CD4-positive, alpha-beta T cell treated with Interleukin-17A for 4 hours (primary cell): ENCODE measurements around the gene RNF10.
"Not testable (repeated sequence)": the region's sequence is repeated elsewhere in the genome, so short reads cannot be mapped to it uniquely, and the experiment has no call there.

Experiments
- DNase-seq: peaks from one replicate; pipeline ENCODE4 v3.0.0-alpha.2; 2020; ENCODE audit warnings: mixed read lengths

The RNF10 gene

DNA sequence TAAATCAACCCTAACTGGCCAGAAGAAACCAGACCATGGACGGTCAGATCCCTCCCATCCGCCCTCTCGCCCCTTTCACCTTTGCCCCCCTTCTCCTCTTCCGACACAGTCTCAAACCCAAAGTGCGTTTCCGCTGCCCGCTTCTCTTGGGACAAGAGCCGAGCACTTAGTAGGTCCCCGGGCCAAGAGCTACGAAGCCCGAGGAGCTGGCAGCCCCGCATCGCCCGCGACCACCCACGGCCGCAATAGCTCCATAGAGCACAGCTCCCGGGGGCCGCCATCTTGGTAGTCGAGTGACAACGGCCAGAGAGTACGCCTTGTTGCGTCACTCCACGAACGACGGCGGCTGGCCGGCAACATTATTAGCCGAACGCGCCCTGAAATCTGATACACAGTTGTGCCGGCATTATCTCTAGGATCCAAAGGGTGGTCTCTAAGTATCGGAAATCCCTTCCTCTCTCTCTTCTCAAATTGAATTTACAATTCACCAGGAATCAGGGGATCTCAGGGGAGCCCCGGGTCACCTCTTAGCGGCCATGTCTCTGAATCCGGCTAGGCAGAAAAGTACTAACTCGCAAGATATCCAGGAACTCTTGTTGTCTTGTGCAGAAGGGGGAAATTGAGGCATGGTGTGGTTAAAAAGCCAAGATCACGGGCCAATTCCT lies 5.2 kb upstream of the RNF10 start, which contains the start of gene COQ5:
Gene COQ5 (minus strand): TSS at position 298 of the 665 bp plus-strand sequence. CDS start 17 bp downstream, at position 281.
- peak; percentile 86 for DNase-seq

DNA sequence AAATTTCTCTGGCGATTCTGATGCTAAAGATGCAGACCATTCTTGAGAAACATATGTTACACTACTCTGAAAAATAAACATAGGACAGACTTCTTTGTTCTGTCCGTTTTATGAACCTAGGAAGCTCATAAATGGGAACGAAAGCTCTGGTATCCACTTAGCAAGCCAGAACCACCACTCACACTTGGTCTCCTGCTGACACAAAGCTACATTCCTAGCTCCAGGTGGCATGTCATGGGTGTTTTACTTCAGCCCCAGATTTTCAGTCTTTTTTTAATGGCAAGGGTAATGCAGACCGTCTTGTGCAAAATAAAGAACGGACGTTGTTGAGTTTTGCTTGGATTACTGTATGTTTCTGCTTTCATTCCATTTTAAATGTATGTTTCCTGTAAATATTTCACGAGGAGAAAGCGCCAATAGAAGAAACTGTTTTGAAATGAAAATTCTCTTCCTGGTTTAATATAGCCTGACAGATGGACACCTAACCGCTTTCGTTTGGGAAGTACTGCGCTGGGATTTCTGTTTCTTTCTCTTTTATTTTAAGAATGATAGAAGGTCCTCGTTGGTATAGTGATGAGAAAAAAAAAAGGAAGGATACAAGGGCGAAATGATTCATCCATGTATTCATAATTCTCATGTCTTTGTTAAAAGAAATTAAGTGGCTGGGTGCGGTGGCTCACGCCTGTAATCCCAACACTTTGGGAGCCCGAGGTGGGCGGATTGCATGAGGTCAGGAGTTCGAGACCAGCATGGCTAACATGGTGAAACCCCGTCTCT lies 4.3 kb upstream of the RNF10 start:
- no peak for DNase-seq

DNA sequence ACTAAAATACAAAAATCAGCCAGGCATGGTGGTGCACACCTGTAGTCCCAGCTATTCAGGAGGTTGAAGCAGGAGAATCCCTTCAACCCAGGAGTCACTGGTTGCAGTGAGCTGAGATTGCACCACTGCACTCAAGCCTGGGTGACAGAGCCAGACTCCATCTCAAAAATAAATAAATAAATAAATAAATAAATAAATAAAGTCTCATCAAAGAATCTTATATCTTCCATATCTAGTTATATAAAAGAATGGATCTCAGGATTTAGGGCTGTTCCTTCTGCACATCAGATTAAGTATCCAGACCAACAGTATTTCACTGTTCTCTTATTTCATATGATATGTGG lies 3.8 kb upstream of the RNF10 start:
- DNase-seq = not testable (repeated sequence)

DNA sequence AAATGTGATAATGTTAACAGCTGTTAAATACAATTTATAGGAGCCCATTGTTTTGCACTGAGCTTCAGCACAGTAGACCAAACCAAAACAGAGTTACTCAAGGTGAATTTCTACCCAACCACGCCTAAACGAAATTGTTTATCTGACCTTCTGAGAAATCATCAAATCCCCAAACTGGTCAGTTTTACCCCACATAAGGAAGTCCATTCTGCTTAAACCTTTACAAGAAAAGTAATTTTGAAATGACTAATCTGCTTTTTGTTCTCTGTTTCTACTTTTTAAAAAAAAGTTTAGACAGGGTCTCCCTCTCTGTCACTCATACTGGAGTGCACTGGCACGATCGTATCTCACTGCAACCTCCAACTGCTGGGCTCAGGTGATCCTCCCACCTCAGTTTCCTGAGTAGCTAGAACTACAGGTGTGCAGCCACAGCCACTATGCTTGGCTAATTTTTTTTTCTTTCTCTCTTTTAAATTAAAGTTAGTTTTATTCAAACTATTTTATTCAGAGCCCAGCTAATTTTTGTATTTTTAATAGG lies 1.4 kb upstream of the RNF10 start:
- DNase-seq = no peak

DNA sequence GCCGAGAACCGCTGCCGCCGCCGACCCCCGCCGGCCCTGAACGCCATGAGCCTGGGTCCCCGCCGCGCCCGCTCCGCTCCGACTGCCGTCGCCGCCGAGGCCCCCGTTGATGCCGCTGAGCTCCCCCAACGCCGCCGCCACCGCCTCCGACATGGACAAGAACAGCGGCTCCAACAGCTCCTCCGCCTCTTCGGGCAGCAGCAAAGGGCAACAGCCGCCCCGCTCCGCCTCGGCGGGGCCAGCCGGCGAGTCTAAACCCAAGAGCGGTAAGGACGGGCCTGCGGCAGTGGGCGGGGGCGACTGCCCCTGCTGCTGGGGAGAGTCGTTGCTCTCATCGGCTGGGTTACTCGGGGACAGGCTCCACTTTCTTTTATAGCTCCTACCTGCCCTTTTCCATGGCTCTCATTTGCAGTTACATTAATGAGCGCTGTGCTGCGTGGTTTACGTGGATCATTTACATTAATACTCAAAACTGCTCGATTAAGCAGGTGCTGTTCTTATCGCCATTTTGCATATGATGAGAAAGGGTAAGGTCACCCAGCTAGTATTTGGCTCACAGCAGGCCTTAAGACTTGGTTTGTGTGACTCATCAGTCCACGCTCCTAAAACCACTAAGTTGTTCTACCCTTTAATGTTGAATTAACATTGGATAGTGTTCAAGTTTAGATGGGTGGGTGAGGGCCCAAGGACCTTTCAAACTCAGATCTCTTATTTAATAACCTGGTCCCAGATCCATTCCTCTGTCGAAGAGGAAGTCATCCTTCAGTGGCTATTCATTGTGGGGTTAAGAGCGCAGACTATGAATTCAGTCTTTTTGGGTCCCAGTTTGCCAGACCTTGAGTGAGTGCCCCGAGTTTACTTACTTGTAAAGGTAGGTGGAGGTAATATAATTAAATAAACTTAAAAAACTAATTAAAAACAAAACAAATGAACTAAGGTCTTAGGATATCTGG lies 823 bp downstream of the RNF10 start:
- peak; percentile 46 for DNase-seq

DNA sequence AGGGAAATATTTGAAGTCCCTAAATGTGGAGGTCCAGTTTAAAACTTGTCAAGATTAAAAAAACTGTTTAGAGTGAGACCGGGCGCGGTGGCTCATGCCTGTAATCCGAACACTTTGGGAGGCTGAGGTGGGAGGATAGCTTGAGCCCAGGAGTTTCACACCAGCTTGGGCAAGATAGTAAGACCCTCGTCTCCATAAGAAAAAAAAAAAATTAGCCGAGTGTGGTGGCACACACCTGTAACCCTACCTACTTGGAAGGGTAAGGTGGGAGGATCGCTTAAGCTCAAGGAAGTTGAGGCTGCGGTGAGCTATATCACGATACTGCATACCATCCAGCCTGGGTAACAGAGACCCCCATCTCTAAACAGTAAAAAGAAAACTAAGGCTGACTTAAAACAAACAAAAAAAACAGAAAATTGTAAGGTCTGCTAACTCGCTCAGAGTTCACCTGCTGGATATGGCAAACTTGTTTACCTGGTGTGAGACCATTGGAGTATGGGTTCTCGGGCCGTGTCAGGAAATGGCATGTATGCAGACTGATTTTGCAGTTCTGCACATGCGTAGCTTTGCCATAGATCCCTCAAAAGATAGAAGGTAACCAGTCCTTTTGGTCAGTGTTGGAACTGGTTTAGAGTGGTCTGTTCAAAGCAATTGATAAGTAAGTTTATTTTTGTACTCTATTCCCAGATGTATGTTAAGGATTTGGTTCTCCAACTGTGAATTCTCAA lies 2.1 kb downstream of the RNF10 start:
- peak; percentile 45 for DNase-seq

DNA sequence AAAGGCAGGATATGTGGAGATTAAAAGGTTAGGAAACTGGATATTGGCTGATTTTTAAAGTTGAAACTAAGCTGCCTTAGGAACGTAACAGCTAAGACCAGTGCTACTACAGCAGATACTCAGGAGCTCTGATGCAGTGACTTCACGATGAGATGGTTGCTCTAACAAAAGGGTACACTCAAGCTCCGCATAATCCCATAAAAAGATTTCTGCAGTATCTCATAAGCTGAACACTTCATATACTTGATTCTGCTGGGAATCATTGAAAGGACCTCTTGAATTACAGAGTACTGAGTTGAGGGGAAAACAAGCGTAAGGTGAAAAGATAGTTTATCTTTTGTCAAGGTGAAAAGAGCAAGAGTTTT lies 3.7 kb downstream of the RNF10 start:
- no peak for DNase-seq

DNA sequence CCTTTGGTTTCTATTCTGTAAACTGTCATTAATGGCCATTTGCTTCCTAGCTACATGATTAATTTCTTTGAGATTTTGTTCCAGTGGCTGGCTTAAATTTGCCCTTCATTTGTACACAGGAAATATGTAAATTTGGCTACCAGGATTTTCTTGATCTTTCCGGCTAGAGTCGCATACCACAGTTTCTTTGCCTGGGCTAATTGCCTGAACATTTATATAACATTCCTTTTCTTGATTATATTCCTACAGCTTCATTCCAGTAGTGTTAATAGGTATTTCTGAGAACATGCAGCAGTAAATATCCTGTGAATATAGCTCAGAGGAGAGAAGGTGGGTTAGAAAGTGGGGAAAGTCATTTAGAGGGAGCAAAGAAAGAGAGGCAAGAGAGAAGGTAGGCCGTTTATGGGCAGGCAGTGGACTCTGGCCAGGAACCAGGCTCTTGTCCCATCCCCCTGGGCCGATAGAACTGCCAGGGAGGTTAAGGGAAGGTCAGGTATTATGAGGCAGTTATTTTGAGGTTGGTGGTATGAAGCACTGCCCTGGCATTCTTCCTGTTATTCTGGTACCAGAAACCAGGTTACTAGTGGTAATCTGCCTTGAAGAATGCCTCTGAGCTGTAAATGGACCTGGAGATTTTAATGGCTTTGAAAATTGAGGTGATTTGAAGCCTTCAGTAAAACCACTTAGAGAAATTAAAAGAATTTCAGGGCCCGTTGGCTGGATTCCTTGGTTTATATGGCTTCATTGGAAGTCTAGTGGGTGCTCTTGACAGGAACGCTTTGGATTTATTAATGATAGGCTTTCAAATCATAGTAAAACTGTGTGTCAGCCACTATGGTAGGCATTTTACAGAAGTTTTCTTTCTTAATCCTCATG lies 4.4 kb downstream of the RNF10 start:
- DNase-seq = no peak

DNA sequence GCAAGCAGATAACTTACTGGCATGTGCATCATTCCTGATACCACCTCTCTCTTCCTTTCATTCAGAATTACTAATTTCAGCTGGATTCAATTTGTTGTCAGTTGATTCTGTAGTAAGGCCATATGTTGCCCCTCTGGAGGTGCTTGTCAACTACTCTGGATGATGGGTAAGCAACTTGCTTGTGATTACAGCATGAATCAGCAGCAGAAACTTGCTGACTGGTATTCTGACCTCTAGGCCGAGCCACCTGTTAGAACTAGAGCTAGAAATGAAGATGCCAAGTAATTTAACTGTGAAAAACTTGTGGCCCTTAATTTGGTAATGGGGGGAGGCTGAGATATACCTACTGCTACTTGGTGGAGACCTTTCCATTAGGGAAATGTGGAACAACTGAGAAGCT lies 5.1 kb downstream of the RNF10 start:
- DNase-seq = no peak

DNA sequence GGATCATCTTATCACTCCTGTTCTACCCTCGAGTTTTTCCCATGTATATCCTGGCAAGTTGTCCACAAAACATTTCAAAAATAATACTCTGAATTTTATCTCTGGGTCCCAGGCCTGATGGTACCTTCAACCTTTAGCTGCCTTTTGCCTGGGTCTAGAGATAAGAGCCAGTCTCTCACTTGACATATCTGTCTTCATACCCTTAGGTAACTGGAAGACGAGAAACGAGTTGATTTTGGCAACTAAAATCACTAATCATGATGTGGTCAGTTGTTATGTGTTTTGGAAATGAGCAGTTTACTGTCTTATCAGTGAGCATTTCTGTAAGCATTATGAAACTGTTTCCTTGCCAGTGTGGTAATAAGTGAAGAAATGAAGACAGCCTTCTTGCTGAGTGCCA lies 6.3 kb downstream of the RNF10 start:
- DNase-seq = no peak

DNA sequence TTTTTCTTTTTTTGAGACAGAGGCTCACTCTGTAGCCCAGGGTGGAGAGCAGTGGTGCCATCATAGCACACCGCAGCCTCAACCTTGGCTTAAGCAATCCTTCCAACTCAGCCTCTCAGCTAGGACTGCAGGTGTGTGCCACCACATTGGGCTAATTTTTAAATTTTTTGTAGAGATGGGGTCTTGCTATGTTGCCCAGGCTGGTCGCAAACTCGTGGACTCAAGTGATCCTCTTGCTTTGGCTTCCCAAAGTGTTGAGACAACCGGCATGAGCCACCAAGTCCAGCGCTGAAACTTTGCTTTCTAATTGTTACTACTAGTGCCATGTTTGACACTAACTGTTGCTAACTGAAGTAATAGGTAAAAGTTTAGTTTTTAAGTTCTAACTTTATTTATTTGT lies 8.0 kb downstream of the RNF10 start:
- DNase-seq = no peak

DNA sequence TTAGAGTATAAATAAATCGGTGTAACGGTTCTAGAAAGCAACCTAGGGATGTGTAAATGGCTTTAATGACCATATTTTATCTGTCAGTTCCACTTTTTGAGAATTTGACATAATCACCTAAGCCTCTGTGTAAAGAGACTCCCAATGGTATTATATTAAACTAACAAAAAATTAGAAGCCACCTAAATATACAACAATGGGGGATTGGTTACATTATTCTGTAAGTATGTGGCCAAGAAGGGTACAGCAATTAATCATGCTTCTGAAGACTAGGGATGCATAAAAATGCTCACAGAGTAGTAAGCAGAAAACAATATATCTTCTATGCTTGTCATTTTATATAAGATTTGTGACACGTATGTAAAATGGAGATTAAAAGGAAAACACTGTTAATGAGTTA lies 10.5 kb downstream of the RNF10 start:
- DNase-seq = no peak

DNA sequence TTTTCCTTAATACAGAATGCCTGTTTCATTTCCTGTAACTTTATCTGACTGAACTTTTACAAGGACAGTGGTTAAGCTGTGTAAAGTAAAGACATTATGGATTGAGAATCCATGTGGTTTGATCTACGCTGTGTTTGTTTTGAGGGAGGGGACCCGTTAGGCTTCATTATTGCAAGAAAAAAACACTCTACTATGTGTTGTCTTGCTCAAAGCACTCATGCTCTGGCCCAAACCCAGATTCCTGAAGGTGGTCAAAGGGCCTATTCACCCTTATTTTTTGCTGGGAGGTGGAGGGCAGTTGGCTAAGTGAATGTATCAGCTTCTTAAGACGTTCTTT lies 11.9 kb downstream of the RNF10 start:
- no peak for DNase-seq

DNA sequence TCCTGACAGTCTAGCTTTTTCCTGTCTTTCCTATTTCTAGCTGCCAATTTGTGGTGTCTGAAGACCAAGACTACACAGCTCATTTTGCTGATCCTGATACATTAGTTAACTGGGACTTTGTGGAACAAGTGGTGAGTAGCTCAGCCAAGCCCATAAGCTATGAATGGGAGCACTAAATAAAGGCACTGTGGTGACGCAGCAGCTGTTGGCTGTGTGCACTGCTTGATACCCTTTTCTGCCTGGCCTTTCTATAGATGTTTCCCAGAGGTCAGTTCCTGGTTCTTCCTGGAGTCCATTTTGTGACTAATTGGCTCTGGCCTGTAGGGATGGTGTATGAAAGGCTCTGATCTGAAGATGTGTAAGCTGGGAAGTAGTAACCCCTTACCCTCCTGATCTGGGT lies 20.5 kb downstream of the RNF10 start:
- DNase-seq = no peak

DNA sequence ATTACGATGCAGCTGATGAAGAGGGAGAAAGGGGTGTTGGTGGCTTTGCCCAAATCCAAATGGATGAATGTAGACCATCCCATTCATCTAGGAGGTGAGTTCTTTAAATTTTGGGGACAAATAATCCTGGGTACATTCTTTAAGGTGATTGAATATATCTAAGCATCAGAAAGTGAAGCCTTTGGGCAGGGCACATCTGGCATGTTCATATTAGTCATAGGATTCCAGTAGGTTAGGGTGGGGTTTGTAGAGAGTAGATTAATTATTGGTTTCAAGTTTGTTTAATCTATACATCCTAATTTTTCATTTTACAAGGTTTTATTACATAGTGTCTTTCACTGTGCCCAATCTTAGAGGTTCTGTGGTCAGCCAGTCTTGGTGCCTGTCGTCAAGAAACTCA lies 23.4 kb downstream of the RNF10 start:
- no peak for DNase-seq

DNA sequence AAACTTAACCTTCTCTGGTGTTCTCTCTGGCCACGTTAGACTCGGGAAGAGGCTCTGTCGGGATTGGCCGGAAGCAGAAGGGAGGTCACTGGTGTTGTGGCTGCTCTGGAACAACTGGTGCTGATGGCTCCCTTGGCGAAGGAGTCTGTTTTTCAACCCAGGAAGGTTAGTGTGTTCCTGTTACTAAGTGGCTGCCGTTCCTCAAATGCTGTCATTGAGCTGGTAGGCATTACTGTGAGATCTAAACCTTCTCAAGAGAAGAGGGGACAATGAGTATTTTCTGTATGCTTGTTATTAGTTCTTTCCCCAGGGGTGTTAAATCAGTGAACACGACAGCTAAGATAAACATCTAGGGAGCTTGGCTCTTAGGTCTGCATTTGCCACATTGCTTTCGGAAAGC lies 28.8 kb downstream of the RNF10 start:
- no peak for DNase-seq

DNA sequence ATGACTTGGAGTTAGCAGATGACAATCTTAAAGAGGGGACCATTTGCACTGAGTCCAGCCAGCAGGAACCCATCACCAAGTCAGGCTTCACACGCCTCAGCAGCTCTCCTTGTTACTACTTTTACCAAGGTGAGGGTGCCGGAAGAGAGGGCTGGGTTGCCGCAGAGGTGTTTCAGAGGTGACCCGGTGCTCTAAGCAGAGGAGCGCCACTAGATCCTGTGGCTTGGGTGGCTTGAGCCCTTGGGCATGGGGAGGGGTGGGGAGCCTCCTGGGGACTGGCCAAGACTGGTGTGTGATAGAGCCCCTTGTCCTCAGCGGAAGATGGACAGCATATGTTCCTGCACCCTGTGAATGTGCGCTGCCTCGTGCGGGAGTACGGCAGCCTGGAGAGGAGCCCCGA lies 29.3 kb downstream of the RNF10 start:
- DNase-seq = no peak

DNA sequence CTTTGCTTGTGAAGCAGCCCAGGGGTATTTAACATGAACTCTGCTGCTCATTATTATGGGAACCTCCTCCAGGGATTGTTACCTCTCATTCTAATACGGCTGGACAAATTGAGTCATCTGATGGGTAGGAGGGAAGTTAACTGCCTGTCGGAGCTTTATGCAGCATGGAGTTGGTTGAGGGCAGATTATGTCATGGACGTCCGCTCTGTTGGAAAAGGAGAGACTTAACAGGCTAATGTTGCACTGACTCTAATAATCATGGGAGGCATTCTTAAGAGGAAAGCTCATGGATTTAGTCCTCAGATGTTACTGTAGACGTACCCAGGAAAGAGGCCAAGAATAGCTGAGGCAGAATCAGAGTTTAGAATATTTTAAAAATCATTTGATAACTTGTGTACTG lies 37.1 kb downstream of the RNF10 start:
- DNase-seq = no peak

DNA sequence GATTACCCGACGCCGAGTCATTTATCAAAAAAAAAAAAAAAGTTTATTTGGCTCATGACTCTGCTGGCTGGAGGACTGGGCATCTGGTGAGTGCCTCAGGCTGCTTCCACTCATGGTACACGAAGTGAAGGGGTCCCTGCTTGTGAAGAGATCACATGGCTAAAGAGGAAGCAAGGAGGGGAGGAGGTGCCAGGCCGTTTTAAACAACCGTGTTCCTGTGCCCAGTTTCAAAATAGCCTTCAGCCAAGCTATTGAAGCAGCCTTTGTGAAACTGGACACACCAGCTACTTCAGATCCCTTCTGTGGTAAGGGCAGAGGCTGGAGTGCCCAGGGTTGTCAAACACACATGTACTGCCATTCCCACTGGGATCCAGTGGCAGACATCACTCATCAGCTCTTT lies 39.4 kb downstream of the RNF10 start:
- DNase-seq = no peak

DNA sequence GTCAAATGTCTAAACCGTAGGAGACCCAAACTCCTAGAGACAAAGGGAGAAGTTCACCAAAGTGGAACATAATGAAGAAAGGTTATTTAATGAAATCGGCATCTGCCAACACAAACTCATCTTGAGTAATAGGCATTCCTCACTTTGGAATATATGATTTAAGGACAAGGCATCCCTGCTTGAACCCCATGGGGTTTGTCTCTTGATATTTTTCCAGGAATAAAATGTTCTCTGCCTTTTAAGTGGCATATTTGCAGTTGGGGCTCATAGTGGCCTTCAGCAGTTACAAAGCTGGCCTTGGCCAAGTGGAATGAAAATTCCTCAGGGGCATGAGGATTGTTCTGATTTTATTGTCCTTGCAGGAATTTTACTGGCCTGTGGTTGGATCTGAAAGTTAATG lies 40.0 kb downstream of the RNF10 start:
- no peak for DNase-seq

DNA sequence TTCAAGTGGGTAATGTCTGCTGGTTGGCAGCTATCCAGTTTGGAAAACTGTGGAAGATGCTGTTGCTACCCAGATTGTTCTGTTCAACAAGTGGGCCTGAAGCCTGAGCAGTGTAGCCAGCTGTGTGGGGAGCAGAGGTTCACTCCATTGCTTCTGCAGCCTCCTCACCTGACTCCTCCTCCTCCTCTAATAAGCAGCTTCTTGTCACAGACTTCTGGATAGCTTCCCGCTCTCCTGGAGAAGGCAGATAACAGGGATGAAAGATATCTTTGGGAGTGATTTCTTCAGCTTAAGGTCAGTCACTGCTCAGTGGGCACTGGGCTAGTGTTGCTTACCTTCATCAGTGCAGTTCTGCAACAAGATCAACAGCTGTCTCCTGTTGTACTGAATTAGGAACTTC lies 45.0 kb downstream of the RNF10 start:
- DNase-seq = no peak
